ENCODE measurements around the gene CDNF.

Gene CDNF

GRCh38 chr10:14875941-14876340 lies 38.1 kb upstream of the CDNF start:
- no peak for TF ChIP-seq CTCF (IDR thresholded peaks at IDR 0.05)

GRCh38 chr10:14873090-14873760 lies 35.4 kb upstream of the CDNF start:
- no peak for TF ChIP-seq CTCF (IDR thresholded peaks at IDR 0.05)

DNA sequence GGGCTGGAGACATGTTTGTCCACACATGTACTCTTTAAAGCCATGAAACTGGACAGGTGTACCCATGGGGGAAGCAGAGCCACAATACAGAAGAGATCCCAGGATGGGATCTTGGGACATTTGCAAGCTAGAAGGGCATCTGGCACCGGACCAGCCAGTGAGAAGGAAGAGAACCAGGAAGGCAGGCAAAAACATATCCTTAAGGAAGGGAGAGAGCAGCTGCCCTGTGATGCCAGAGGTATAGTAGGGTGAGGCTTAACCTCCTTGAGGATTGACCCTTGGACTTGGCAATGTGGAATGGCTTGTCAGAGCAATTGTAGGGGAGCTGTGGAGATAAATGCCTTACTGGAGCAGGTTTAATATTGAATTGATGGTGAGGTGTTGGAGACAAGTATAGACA lies 23.0 kb upstream of the CDNF start:
- TF ChIP-seq CTCF (IDR thresholded peaks at IDR 0.05) = no peak

DNA sequence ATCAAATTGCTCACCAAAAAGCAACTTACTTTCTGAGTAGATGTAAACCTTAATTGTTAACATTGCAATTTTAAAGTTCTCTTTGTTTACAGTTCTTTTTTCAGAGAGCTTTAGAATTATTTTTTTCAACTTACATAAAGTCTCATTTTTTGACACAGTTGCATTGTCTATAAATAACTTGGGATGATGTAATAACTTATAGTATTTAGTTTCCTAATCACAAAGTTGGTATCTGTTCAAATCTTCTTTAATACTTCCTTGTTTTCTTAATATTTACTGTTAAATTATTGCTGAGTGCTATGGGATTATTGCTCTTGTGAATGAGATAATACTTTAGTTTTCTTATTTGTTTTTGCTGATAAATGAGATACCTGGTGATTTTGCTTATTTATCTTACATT lies 21.9 kb upstream of the CDNF start:
- TF ChIP-seq CTCF (IDR thresholded peaks at IDR 0.05) = no peak

DNA sequence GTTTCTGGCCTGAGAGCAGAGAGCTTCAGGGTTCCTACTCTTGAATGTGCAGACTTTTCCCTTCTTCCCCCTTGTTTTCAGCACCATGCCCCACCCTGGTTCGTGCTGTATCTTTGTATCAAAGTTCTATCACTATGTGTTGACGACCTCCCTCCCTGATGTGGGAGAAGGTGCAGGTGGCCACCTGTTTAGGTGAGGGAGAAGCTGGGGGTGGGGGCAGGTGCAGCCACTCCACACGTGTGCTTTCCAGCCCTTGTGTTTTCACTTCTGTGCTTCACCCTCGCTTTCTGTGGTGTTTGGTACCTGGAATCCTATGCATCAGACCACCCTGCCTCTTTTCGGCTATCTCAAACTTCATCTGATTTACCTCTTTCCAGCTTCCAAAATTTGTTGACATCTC lies 21.2 kb upstream of the CDNF start:
- TF ChIP-seq CTCF (IDR thresholded peaks at IDR 0.05) = no peak

DNA sequence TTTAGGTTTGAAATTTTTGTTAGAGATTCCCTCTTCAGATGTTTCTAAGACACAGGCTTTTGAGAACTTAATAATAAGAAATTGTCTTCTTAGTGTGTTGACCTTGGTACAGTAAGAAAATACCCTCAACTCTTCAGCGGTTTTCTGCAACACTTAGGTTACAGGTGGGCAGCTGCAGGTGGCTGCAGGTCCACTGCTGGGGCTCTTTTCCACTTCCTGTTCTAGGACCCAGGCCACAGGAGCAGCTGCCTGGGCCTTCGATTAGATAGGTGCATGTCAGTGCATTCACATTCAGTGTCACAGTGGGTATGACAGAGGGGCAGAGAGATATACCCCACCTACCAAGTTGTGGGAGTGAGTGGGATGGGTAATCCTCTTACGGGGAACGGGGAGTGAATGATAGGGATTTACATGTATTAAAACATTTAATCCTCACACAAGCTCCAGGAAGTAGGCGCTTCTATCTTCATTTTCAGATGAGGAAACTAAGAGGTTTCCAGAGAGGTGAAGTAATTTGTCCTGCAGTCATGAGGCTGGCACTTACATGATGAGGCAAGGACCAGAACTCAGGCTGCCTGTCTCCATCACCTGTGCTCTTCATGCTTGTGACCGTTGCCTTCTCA lies 20.6 kb upstream of the CDNF start:
- TF ChIP-seq CTCF (IDR thresholded peaks at IDR 0.05) = no peak

DNA sequence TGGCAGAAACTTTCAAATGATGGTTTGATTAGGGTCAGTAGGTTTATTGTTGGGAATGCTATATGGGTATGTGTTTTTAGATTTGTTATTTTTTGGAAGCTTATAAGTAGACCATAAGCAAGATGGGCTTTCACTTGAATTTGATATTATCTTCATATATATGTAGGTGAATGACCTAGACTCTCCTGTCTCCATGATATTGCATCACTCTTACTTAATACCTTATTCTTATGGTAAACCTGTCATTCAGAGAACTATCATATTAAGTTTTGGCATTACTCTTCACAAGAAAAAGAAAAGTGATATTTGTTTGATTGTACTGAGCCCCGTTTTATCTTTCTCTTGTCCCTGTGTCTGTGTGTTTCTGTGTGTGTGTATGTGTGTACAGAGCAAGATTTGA lies 17.6 kb upstream of the CDNF start:
- TF ChIP-seq CTCF (IDR thresholded peaks at IDR 0.05) = no peak

Measured in LNCAP (cell line).